Fibroblast of the aortic adventitia (primary cell): Measurements from ENCODE around the gene KLHL18. TPM values are rescaled to one million over a fixed set of nuclear protein-coding genes. Genes with fewer than 3 reads are reported as not detected.

Experiments used
- DNase-seq: peaks from one replicate; pipeline ENCODE4 v3.0.0-alpha.2; 2010; ENCODE audit warnings: low read depth
- H3K4me3 ChIP-seq: 2 replicates; pipeline ENCODE4 v1.5.1; 2011; ENCODE audit warnings: low read depth, mild to moderate bottlenecking, control low read depth, low read length, moderate library complexity
- total RNA-seq: library from RNA; depleted of rRNA; stranded (reverse); fragments of >200 nt; gene quantifications from 2 replicates; pipeline ENCODE4 v1.2.3, GENCODE V29; 2012; ENCODE audit warnings: low replicate concordance
- TF ChIP-seq, protein P1 (sequence below): IDR thresholded peaks from 2 replicates; pipeline ENCODE4 v1.5.1; 2011; ENCODE audit warnings: mild to moderate bottlenecking, low read length, control low read depth, inconsistent platforms; ENCODE audit not compliant: insufficient read depth

KLHL18 gene
- total RNA-seq, 1 donor, result 12.9 TPM

DNA sequence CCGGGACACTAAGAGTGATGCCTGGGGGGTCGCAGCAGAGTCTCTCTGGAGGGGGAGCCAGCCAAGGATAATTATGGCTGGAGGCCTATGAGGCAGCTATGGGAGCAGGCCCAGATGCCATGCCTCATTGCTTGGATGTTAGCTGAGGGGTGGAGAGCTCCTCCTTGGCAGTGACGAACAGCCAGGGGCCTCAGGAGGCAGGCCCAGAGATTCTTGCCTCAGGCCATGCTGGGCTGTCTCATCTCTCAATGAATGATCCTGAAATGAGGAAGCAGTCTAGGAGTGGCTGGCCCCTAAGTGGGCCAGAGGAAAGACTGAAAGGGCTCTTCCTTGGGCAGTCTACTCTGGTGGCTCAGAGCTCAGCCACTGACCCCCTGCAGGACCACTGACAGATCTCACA lies 21.4 kb upstream of the KLHL18 start:
- TF ChIP-seq, protein P1, sequence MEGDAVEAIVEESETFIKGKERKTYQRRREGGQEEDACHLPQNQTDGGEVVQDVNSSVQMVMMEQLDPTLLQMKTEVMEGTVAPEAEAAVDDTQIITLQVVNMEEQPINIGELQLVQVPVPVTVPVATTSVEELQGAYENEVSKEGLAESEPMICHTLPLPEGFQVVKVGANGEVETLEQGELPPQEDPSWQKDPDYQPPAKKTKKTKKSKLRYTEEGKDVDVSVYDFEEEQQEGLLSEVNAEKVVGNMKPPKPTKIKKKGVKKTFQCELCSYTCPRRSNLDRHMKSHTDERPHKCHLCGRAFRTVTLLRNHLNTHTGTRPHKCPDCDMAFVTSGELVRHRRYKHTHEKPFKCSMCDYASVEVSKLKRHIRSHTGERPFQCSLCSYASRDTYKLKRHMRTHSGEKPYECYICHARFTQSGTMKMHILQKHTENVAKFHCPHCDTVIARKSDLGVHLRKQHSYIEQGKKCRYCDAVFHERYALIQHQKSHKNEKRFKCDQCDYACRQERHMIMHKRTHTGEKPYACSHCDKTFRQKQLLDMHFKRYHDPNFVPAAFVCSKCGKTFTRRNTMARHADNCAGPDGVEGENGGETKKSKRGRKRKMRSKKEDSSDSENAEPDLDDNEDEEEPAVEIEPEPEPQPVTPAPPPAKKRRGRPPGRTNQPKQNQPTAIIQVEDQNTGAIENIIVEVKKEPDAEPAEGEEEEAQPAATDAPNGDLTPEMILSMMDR, result no peak
- H3K4me3 ChIP-seq, result no peak overlapping the region
- peak; percentile 21 for DNase-seq

GRCh38 chr3:47265008-47265407 lies 17.7 kb upstream of the KLHL18 start:
- H3K4me3 ChIP-seq, result no peak overlapping the region
- no peak for DNase-seq
- TF ChIP-seq, protein P1, result no peak

GRCh38 chr3:47265725-47266428 lies 16.9 kb upstream of the KLHL18 start:
- no peak overlapping the region for H3K4me3 ChIP-seq
- TF ChIP-seq, protein P1, result no peak
- DNase-seq, result no peak

- TF ChIP-seq, protein P1, result no peak
These were observed 15.8 kb upstream of the KLHL18 start for GRCh38 chr3:47266709-47267489.

GRCh38 chr3:47267490-47267824 lies 15.3 kb upstream of the KLHL18 start:
- no peak for DNase-seq
- H3K4me3 ChIP-seq, result no peak overlapping the region

More at GRCh38 chr3:47266709-47267489, 15.8 kb upstream of the KLHL18 start:
- H3K4me3 ChIP-seq, result no peak overlapping the region
- peak; percentile 96 for DNase-seq

DNA sequence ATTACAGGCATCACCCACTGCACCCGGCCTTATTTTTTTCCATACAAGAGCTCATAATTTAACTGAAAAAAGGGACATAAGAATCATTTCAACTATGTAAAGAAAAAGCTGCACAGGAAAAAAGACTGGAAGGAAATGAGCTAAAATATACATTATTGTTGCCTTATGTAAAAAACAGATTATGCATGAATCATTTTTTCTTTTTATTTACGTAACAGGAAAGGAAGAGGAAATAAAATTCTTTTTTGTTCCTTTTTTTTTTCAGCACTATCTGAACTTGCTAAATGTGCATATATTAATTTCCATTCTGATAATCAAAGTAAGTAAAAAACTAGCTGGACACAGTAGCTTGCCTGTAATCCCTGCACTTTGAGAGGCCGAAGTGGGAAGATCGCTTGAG lies 12.2 kb upstream of the KLHL18 start:
- H3K4me3 ChIP-seq, result no peak overlapping the region
- no peak for DNase-seq
- TF ChIP-seq, protein P1, result no peak

More at GRCh38 chr3:47267490-47267824, 15.3 kb upstream of the KLHL18 start:
- TF ChIP-seq, protein P1, result no peak
